Measurements from ENCODE around the gene SLTM. TPM values are rescaled to one million over a fixed set of nuclear protein-coding genes. Genes with fewer than 3 reads are reported as not detected.
"Not testable (repeated sequence)": the region's sequence is repeated elsewhere in the genome, so short reads cannot be mapped to it uniquely, and the experiment has no call there.

Gene SLTM
- total RNA-seq, 1 donor from 2014 or later, result 93.0 TPM

DNA sequence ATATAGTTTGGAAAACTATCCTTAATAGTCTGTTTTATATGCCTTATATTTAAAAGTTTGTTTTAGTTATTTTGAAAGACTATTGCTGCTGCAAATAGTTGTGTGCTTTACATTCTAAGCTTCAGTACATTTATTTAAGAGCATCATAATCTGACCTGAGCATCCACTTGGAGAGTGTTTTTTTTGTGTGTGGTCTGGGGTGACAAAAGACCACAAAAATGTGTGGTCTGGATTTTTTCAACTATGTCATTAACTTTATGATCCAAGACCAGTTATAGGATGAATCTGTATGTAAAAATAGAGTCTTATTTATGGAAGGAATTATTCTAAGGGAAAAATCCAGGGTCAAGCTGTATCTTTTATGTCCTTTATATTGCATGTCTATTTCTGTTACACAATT, 77.4 kb downstream of the SLTM start:
- TF ChIP-seq, protein P1, sequence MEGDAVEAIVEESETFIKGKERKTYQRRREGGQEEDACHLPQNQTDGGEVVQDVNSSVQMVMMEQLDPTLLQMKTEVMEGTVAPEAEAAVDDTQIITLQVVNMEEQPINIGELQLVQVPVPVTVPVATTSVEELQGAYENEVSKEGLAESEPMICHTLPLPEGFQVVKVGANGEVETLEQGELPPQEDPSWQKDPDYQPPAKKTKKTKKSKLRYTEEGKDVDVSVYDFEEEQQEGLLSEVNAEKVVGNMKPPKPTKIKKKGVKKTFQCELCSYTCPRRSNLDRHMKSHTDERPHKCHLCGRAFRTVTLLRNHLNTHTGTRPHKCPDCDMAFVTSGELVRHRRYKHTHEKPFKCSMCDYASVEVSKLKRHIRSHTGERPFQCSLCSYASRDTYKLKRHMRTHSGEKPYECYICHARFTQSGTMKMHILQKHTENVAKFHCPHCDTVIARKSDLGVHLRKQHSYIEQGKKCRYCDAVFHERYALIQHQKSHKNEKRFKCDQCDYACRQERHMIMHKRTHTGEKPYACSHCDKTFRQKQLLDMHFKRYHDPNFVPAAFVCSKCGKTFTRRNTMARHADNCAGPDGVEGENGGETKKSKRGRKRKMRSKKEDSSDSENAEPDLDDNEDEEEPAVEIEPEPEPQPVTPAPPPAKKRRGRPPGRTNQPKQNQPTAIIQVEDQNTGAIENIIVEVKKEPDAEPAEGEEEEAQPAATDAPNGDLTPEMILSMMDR (IDR thresholded peaks at IDR 0.05), result no peak

GRCh38 chr15:58854593-58854992, 78.9 kb downstream of the SLTM start:
- TF ChIP-seq, protein P1 (IDR thresholded peaks at IDR 0.05), result no peak
- H3K4me1 ChIP-seq, result no peaks in the 10 kb centered on the region
- H3K9me3 ChIP-seq, result no peaks in the 10 kb centered on the region
- DNase-seq (no peak), ATAC-seq (no peak)
- H3K36me3 ChIP-seq, result peaks cover 48% of the 10 kb centered on the region
- H3K4me3 ChIP-seq, result no peak overlapping the region
- intact Hi-C loops (cut with DNase I), result no loop called here
- H3K27ac ChIP-seq, result no peak overlapping the region
- no peaks in the 10 kb centered on the region for H3K27me3 ChIP-seq (ENCODE audit: low read depth)

More for the DNA sequence above, 77.4 kb downstream of the SLTM start:
- no peak for ATAC-seq
- DNase-seq, result no peak
- Histone ChIP-seq H3K4me1 (no peaks in the 10 kb centered on the region), H3K9me3 (no peaks in the 10 kb centered on the region), H3K4me3 (no peak overlapping the region), H3K36me3 (peaks cover 43% of the 10 kb centered on the region), H3K27me3 (ENCODE audit: low read depth) (no peaks in the 10 kb centered on the region), H3K27ac (no peak overlapping the region)
- intact Hi-C loops (cut with DNase I), result no loop called here

GRCh38 chr15:58852347-58852746, 81.1 kb downstream of the SLTM start:
- no peaks in the 10 kb centered on the region for H3K4me1 ChIP-seq
- H3K4me3 ChIP-seq, result no peak overlapping the region
- no peaks in the 10 kb centered on the region for H3K9me3 ChIP-seq
- no peaks in the 10 kb centered on the region for H3K27me3 ChIP-seq (ENCODE audit: low read depth)
- H3K36me3 ChIP-seq, result peaks cover 71% of the 10 kb centered on the region
- TF ChIP-seq, protein P1 (IDR thresholded peaks at IDR 0.05), result no peak
- intact Hi-C loops (cut with DNase I), result no loop called here
- ATAC-seq, result no peak
- DNase-seq, result no peak
- H3K27ac ChIP-seq, result no peak overlapping the region

DNA sequence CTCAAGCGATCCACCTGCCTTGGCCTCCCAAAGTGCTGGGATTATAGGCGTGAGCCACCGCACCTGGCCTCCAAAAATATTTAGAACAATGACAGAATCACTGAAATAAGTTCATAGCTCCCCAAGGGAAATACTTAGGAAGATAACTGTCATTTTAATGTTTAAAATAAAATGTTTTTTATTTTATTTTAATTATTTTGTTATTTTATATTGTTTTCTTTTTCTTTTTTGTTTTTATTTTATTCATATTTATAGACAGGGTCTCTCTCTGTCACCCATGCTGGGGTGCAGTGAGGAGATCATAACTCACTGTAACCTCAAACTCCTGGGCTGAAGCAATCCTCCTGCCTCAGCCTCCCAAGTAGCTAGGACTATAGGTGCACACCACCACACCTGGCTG, 82.3 kb downstream of the SLTM start:
- ATAC-seq; H3K4me3 ChIP-seq; H3K27me3 ChIP-seq (ENCODE audit: low read depth); intact Hi-C loops (cut with DNase I); H3K27ac ChIP-seq; DNase-seq; H3K9me3 ChIP-seq; H3K4me1 ChIP-seq: not testable (repeated sequence)
- H3K36me3 ChIP-seq, result peaks cover 73% of the 10 kb centered on the region

- Histone ChIP-seq H3K4me3 (no peak overlapping the region), H3K36me3 (peaks cover 12% of the 10 kb centered on the region), H3K4me1 (no peaks in the 10 kb centered on the region), H3K27ac (no peak overlapping the region), H3K9me3 (no peaks in the 10 kb centered on the region), H3K27me3 (ENCODE audit: low read depth) (no peaks in the 10 kb centered on the region)
- TF ChIP-seq, protein P1 (IDR thresholded peaks at IDR 0.05), result no peak
- ATAC-seq (no peak), DNase-seq (no peak)
- intact Hi-C loops (cut with DNase I), result no loop called here
Measured at GRCh38 chr15:58842713-58843396, 90.6 kb downstream of the SLTM start.

- Histone ChIP-seq H3K27me3 (ENCODE audit: low read depth) (no peaks in the 10 kb centered on the region), H3K4me3 (no peak overlapping the region), H3K36me3 (peaks cover 5% of the 10 kb centered on the region), H3K4me1 (no peaks in the 10 kb centered on the region), H3K9me3 (no peaks in the 10 kb centered on the region), H3K27ac (no peak overlapping the region)
- intact Hi-C loops (cut with DNase I), result no loop called here
- DNase-seq, result no peak
- TF ChIP-seq, protein P1 (IDR thresholded peaks at IDR 0.05), result no peak
- ATAC-seq, result no peak
Measured at GRCh38 chr15:58840048-58840447, 93.4 kb downstream of the SLTM start.
